NCI-H510A treated with DMSO at 0.1 percent for 48 hours (cell line): ENCODE results near the gene ZNF337.
A peak's percentile ranks its signal among the peaks of the same experiment; 100 is the strongest.

Experiments used
- DNase-seq: peaks from one replicate; lab custom pipeline; 2025; lab: John Stamatoyannopoulos, UW

ZNF337 gene

DNA sequence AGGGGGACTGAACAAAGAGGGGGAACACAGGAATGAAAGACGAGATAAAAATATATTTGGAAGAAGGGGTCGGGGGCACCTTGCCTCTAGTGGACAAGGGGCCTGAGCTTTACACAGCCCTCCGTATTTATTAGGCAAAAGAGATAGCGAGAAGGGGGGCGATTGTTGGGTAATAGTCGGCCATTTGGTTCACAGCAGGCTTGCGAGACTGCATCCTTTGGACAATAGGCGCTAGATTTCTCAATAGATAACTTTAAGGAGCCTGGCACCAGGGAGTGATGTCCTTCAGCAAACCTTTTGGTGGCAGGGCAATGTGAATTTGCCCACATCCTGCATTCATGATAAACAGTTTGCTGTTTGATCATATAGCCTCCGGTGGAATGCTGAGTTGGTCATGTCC is 69.9 kb downstream of the ZNF337 start:
- DNase-seq, result no peak

GRCh38 chr20:25624500-25624939 is 72.1 kb downstream of the ZNF337 start:
- peak; percentile 73 for DNase-seq
